ENCODE results near the gene C20orf96.

DNA sequence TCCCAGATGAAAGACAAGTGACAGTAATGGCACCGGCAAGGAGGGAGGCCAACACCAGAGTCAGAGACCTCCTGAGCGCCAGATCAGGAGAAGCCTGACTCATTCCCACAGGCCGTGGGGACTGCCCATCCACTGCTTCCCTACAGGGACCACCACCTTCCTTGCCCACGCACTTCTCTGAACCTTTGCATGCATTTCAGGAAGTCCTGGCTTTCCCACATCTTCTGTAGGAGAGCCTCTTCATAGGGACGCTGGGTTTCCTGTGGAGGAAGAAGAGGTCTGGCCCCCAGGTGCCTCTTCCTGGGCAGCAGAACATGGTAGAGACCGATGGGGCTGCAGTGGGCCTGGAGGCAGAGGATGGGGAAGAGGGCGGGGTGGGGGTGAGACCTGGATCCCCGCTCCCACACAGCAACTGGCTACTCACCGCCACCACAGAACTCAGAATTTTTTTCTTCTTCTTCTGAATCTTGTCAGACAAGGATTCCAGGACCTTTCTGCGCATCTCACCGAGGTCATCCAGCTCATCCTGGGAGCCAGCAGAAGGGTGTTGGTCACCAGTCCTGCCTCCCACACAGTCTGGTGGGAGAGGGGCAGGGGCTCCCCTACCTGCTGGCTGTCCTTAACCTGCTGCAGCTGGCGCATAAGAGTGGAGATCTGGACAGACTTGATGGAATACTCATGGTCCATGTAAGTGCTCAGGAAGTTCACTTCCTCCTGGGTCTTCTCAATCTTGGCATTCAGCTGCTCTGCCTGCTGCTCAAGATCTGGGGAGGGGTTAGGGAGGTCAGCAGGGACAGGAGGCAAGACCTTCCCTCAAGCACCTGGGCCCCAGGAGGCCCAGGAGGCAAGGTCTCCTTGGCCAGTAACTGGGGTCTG is 13.7 kb downstream of the C20orf96 start:
- TF ChIP-seq, protein P1, sequence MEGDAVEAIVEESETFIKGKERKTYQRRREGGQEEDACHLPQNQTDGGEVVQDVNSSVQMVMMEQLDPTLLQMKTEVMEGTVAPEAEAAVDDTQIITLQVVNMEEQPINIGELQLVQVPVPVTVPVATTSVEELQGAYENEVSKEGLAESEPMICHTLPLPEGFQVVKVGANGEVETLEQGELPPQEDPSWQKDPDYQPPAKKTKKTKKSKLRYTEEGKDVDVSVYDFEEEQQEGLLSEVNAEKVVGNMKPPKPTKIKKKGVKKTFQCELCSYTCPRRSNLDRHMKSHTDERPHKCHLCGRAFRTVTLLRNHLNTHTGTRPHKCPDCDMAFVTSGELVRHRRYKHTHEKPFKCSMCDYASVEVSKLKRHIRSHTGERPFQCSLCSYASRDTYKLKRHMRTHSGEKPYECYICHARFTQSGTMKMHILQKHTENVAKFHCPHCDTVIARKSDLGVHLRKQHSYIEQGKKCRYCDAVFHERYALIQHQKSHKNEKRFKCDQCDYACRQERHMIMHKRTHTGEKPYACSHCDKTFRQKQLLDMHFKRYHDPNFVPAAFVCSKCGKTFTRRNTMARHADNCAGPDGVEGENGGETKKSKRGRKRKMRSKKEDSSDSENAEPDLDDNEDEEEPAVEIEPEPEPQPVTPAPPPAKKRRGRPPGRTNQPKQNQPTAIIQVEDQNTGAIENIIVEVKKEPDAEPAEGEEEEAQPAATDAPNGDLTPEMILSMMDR (IDR thresholded peaks at IDR 0.05; ENCODE audit: low read depth, low read length, missing input control): no peak
- TF ChIP-seq, protein P2, sequence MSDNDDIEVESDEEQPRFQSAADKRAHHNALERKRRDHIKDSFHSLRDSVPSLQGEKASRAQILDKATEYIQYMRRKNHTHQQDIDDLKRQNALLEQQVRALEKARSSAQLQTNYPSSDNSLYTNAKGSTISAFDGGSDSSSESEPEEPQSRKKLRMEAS (IDR thresholded peaks at IDR 0.05): no peak
- TF ChIP-seq, protein P3, sequence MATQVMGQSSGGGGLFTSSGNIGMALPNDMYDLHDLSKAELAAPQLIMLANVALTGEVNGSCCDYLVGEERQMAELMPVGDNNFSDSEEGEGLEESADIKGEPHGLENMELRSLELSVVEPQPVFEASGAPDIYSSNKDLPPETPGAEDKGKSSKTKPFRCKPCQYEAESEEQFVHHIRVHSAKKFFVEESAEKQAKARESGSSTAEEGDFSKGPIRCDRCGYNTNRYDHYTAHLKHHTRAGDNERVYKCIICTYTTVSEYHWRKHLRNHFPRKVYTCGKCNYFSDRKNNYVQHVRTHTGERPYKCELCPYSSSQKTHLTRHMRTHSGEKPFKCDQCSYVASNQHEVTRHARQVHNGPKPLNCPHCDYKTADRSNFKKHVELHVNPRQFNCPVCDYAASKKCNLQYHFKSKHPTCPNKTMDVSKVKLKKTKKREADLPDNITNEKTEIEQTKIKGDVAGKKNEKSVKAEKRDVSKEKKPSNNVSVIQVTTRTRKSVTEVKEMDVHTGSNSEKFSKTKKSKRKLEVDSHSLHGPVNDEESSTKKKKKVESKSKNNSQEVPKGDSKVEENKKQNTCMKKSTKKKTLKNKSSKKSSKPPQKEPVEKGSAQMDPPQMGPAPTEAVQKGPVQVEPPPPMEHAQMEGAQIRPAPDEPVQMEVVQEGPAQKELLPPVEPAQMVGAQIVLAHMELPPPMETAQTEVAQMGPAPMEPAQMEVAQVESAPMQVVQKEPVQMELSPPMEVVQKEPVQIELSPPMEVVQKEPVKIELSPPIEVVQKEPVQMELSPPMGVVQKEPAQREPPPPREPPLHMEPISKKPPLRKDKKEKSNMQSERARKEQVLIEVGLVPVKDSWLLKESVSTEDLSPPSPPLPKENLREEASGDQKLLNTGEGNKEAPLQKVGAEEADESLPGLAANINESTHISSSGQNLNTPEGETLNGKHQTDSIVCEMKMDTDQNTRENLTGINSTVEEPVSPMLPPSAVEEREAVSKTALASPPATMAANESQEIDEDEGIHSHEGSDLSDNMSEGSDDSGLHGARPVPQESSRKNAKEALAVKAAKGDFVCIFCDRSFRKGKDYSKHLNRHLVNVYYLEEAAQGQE (IDR thresholded peaks at IDR 0.05): no peak
- TF ChIP-seq EGR1 (IDR thresholded peaks at IDR 0.05; ENCODE audit: low read depth in 2 of 2) (no peak), SP1 (IDR thresholded peaks at IDR 0.05) (no peak), TAF1 (conservative IDR thresholded peaks at IDR 0.05) (no peak), RAD21 (IDR thresholded peaks at IDR 0.05) (no peak)
